CD4-positive, alpha-beta T cell treated with Interleukin-12 subunit alpha and Interleukin-12 subunit beta, for 1 hour (primary cell): ENCODE results near the gene GBA3.

Experiments
- DNase-seq: peaks from one replicate; pipeline ENCODE4 v3.0.0-alpha.2; 2020

GBA3 gene

GRCh38 chr4:22790631-22791030 lies 97.9 kb downstream of the GBA3 start:
- DNase-seq = no peak

GRCh38 chr4:22794732-22795131 lies 102.0 kb downstream of the GBA3 start:
- no peak for DNase-seq

- DNase-seq = no peak
These were observed 108.7 kb downstream of the GBA3 start for GRCh38 chr4:22801391-22801790.

- no peak for DNase-seq
These were observed 110.1 kb downstream of the GBA3 start for GRCh38 chr4:22802876-22803275.

- DNase-seq = no peak
These were observed 110.8 kb downstream of the GBA3 start for GRCh38 chr4:22803512-22803911.

- no peak for DNase-seq
These were observed 122.2 kb downstream of the GBA3 start for GRCh38 chr4:22814906-22815305.

GRCh38 chr4:22824091-22824490 lies 131.4 kb downstream of the GBA3 start:
- no peak for DNase-seq

GRCh38 chr4:22842360-22843018 lies 149.8 kb downstream of the GBA3 start:
- DNase-seq = no peak

- no peak for DNase-seq
These were observed 155.6 kb downstream of the GBA3 start for GRCh38 chr4:22848332-22848731.

- DNase-seq = no peak
These were observed 157.3 kb downstream of the GBA3 start for GRCh38 chr4:22850055-22850454.

GRCh38 chr4:22850630-22851029 lies 157.9 kb downstream of the GBA3 start:
- no peak for DNase-seq

GRCh38 chr4:22857411-22857810 lies 164.7 kb downstream of the GBA3 start:
- no peak for DNase-seq

GRCh38 chr4:22859318-22859717 lies 166.6 kb downstream of the GBA3 start:
- DNase-seq = no peak
